ENCODE results near the gene LRP4.

The LRP4 gene

DNA sequence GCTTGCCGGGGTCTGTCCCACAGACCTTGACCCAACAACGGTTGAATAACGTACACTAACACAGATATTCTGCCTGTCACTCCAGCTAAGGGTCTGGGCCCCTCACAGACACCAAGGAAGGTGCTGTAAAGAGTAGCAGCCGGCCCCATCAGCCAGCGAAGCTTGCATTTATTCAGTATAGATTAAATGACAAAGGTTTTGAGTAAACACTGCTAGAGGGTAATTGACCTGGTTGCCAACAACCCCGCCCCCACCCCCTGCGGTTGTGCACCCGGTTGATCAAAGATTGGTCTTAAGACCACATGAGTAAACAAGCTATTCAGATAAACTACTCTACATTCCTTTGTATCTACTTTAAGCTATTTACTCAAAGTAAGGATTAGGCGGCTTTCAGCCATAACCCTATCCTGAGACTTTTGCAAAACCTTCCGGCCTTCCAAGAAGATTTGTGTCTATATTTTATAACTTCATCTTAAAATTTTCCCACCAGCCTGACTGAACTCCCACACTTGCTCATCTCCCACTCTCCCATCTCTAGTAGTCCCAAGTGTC is 67.4 kb downstream of the LRP4 start:
- no peak for DNase-seq (ENCODE audit: low read depth, low spot score)

DNA sequence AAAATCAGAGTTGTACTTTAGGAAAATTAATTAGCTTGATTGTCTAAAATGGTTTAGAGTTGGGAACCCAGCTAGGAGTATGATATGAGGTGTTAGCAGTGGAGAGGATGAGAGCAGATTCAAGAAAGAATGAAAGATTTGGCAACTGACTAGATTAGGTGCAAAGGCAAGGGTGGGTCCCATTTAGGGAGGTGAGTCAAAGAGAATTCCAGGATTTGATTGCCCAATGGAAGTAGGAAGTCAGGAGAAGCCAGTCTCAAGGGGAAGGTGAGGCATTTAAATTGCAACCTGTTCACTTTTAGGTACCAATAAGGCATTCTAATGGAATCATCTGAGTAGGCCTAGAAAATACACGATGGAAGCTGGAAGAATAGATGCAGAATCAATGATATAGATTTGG is 68.7 kb downstream of the LRP4 start:
- DNase-seq (ENCODE audit: low read depth, low spot score) = no peak

DNA sequence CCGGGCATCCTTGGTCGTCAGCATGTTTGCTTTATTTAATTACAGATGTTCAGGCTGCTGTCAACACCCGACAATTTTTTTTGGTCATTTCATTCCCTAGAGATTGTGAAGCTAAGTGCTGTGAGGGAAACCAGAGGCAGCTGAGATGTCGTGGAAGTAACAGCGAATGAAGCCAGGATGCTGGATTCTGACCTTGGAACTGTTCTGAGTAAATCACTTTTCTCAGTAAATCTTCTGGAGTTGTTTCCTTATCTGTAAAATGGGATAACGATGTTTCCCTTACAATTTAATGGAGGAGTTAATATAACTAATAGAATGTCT is 71.9 kb downstream of the LRP4 start:
- no peak for DNase-seq (ENCODE audit: low read depth, low spot score)

DNA sequence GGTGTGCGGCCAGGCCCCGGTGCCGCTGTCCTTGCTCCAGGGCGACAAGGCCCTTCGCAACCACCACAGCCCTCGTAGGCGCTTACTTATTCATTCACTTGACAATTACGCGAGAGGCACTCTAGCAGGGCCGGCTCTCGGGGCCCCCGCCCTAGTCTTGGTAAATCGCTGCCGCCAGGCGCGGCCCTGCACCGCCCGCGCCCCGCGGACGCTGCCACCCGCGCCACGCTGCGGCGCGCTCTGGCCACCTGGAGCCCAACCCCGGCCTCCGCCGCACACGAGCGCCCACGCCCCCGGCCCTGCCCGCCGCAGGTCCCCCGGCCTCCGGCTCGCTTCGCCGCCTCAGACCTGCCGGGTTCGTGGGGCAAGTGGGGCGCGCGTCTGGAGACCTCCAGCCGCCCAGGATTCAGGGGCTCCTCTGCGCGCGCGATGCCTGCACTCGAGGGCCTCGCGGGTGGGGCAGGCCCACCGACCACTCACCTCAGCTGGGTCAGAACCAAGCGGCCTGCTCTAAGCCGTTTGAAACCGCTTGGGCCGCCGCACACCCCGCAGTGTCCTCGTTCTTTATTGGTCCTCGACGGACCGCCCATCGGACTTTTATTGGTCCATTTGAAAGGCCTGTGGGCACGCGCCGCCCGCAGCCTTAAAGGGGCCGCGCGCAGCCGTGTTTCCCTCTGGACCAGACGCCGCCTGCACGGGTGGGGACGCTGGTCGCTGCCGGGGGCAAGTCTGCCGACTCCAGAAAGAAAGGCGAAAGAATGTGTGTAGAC is 72.4 kb downstream of the LRP4 start, which contains the start of gene CKAP5:
Gene CKAP5 (minus strand): TSS at position 541 of the 770 bp plus-strand sequence. CDS start 25,049 bp downstream, outside the sequence.
- DNase-seq (ENCODE audit: low read depth, low spot score) = peak; percentile 95

- DNase-seq (ENCODE audit: low read depth, low spot score) = no peak
Observed at GRCh38 chr11:46845440-46845739, 73.0 kb downstream of the LRP4 start.

DNA sequence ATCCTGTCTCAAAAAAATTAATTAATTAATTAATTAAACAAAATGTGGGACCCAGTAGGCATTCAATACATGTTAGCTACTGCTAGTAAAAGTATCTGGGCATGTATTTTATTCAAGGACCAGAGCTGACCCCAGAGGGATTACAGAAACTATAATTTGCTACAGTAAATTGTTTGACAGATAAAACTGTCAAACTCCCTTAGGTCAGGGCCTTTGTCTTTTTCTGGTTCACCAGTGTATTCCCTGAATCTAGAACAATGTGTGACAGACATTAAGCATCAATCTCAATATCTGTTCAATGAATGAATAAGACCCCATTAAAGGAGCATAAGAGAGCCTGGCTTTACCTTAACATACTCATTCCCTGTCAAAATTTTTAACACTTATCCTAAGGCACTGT is 78.2 kb downstream of the LRP4 start:
- DNase-seq (ENCODE audit: low read depth, low spot score) = no peak

DNA sequence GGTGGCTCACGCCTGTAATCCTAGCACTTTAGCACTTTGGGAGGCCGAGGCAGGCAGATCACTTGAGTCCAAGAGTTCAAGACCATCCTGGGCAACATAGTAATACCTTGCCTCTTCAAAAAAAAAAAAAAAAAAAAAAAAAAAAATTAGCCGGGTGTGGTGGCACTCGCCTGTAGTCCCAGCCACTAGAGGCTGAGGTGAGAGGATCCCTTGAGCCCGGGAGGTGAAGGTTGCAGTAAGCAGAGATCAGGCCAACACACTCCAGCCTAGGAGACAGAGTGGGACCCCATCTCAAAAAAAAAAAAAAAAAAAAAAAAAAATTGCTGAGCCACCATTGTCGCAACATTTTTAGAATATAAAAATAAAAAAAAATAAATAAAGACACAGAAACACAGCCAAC is 79.8 kb downstream of the LRP4 start:
- no peak for DNase-seq (ENCODE audit: low read depth, low spot score)

GRCh38 chr11:46837860-46838259 is 80.5 kb downstream of the LRP4 start:
- DNase-seq (ENCODE audit: low read depth, low spot score) = no peak

DNA sequence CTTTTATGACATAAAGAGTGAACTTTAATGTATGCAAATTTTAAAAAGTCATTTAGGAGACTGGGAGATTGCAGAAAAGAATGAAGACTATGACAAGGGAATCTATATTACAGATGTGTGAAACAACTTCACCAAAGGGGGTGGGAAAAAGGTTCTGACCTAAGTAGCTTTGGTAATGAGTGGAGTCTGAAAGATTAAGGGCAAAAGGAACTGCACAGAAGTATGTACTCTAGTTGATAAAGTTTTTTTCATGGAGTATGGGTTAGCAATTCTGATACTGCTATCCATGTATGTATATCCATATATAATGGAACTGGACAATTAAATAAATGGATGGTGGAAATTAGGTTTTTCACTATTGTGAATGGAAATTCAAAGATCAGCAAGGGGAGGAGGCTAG is 81.5 kb downstream of the LRP4 start:
- no peak for DNase-seq (ENCODE audit: low read depth, low spot score)

DNA sequence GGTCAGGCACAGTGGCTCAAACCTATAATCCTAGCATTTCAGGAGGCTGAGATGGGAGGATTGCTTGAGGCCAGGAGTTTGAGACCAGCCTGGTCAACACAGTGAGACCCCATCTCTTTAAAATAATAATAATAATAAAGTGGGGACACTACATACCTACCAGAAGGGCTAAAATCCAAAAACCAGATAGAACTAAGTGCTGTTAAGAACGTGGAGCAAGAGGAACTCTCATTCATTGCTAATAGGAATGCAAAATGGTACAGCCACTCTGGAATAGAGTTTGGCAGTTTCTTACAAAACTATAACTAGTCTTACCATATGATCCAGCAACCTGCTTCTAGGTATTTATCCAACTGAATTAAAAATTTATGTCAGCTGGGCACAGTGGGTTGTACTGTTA is 81.9 kb downstream of the LRP4 start:
- DNase-seq (ENCODE audit: low read depth, low spot score) = no peak

DNA sequence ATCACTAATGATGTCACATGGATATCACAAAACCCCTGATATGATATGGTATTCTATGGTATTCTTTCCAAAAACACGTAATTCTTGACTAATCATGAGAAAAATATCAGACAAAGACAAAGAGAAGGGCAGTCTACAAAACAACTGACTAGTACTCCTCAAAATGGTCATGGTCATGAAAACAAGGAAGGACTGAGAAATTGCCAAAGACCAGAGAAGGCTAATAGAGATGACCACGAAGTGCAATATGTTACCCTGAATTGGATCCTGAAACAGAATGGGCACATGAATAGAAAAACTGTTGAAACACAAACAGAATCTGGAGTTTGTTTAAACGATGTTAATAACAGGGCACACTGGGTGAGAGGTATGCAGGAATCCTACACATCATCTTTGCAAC is 82.5 kb downstream of the LRP4 start:
- no peak for DNase-seq (ENCODE audit: low read depth, low spot score)

GRCh38 chr11:46834821-46835220 is 83.5 kb downstream of the LRP4 start:
- no peak for DNase-seq (ENCODE audit: low read depth, low spot score)

DNA sequence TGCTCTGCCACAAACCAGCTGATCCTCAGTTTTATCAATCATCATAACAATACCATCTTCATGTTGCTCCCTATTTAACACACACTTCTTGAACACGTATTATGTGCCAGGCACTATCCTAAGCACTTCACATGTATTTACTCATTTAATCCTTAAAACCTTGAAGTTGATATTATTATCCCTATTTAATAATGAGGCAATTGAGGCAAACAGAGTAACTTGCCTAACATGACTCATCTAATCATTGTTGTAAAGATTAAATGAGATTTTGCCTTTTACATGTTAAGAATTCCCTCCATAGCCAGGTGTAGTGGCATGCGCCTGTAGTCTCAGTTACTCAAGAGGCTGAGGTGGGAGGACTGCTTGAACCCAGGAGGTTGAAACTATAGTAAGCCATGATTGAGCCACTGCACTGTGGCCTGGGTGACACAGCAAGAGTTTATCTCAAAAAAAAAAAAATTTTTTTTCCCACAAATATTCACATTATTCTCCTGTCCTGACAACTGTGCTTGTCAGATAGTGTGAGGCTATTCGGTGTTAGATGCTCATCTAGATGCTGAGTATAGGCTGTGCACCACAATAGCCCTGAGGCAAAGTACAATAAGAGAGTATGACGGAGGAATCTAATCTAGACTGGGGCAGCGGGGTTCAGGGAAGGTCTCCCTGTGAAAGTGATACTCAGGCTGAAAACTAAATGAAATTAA is 85.7 kb downstream of the LRP4 start:
- DNase-seq (ENCODE audit: low read depth, low spot score) = no peak

DNA sequence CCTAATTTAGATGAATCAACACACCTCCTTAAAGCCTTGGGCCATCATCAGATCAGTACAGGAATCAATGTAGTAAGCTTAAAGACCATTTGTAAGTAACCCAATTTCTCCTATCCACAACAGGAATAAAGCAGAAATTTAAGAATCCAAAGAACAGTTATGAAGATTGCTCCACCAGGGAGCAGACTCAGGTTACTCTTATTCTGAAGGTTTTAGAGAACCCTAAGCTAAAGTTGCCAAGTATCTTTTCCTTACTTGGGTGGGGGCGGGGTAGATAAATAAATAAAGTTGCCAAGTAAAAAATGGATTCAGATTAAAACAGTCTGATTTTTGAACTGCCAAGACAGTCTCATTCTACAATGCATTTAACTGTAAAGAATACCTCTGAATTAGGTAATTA is 90.4 kb downstream of the LRP4 start:
- DNase-seq (ENCODE audit: low read depth, low spot score) = no peak

DNA sequence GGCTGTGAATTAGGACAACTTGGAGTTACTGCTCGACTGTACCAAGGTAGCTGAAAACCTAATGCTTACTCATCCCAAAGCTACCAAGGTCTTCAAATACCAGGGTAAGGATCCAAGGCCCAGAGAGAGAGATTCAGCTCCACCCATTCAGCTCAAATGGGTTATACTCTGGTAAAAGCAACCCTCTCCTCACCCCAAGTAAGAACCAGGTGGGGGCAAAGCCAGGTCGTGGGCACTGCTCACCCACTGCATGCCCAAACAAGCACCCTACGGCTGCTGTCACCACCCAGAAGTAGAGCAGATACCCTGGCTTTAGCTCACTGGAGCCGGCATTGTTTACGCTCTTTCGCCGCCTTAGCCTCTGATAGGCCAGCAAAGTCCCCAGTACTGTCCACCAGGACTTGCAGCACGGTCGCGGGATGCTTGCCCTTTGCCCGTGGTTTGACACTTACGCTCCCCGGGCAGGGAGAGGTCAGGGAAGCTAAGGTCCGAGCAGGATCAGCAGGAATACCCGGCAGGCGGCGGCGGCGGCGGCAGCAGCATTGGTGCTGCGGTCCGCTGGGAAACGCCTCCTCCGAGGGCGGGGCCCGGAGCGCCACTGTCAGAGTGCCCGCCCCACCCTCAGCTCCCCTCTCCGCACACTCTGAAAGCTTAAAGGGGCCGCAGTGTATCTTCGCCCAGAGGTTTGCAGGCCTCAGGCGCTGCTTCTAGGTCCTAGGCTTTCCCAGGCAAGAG is 91.9 kb downstream of the LRP4 start:
- DNase-seq (ENCODE audit: low read depth, low spot score) = peak; percentile 93

- peak; percentile 17 for DNase-seq (ENCODE audit: low read depth, low spot score)
Observed at GRCh38 chr11:46808799-46809431, 109.4 kb downstream of the LRP4 start.
